Panc1 (cell line): ENCODE data around the gene ANO6. TPM values are rescaled to one million over a fixed set of nuclear protein-coding genes. Genes with fewer than 3 reads are reported as not detected.
A peak's percentile ranks its signal among the peaks of the same experiment; 100 is the strongest.

Experiments used
- ATAC-seq: fragments of 200-7000 bp; cut with Tn5 transposase; 2 replicates; pipeline ENCODE4 v1.9.1; 2020; ENCODE audit warnings: mild to moderate bottlenecking, moderate library complexity
- BruUV-seq: library from RNA; stranded (reverse); fragments of 400-500 nt; replicated peaks from 2 replicates; lab custom pipeline; 2021; lab: Mats Ljungman, UMichigan
- CTCF ChIA-PET: fragments of 300-600 bp; sonication (Branson Sonifier 250); formaldehyde crosslinking; loops from one replicate; lab custom pipeline; 2022; ENCODE audit warnings: antibody characterized with exemption; lab: Charles Lee
- POLR2A ChIA-PET: fragments of 300-600 bp; sonication (Branson Sonifier 250); formaldehyde crosslinking; loops from one replicate; lab custom pipeline; 2022; ENCODE audit warnings: antibody characterized with exemption; lab: Charles Lee
- DNase-seq: peaks from one replicate; pipeline ENCODE4 v3.0.0-alpha.2; 2010; ENCODE audit warnings: low read depth, low spot score
- H3K27ac ChIP-seq: 2 replicates; pipeline ENCODE4 v1.5.1; 2011; ENCODE audit warnings: mild to moderate bottlenecking, low read length, inconsistent platforms
- H3K27me3 ChIP-seq: fragments of 200-500 bp; sonication (Bioruptor generic); 2 replicates; pipeline ENCODE4 v1.6.0; 2014; ENCODE audit warnings: low read length, inconsistent platforms; ENCODE audit not compliant: control insufficient read depth, insufficient read depth
- H3K36me3 ChIP-seq: fragments of 200-500 bp; sonication (Bioruptor generic); 2 replicates; pipeline ENCODE4 v1.5.1; 2014; ENCODE audit warnings: inconsistent platforms, mild to moderate bottlenecking, low read length, moderate library complexity; ENCODE audit not compliant: control insufficient read depth, insufficient read depth
- H3K4me1 ChIP-seq: 2 replicates; pipeline ENCODE4 v1.5.1; 2011; ENCODE audit warnings: inconsistent platforms, mild to moderate bottlenecking, low read length, moderate library complexity; ENCODE audit not compliant: control insufficient read depth, insufficient read depth
- H3K4me3 ChIP-seq, 2 experiments: 2 replicates each; pipeline ENCODE4 v1.5.1; 2011 to 2012; ENCODE audit warnings: low read depth in 2 of 2, low read length in 2 of 2, mild to moderate bottlenecking in 2 of 2, inconsistent platforms in 1 of 2, moderate library complexity in 1 of 2
- H3K9me3 ChIP-seq: fragments of 200-500 bp; sonication (Bioruptor generic); 2 replicates; pipeline ENCODE4 v1.5.1; 2014; ENCODE audit warnings: low read depth, mild to moderate bottlenecking, inconsistent platforms, low read length, moderate library complexity; ENCODE audit not compliant: control insufficient read depth, insufficient read depth
- POLR2AphosphoS5 ChIP-seq: IDR thresholded peaks from 2 replicates; pipeline ENCODE4 v1.6.1; 2012; ENCODE audit warnings: mild to moderate bottlenecking, low read depth, low read length, moderate library complexity
- SIN3A ChIP-seq: IDR thresholded peaks from 2 replicates; pipeline ENCODE4 v1.6.1; 2012; ENCODE audit warnings: low read depth, mild to moderate bottlenecking, low read length, moderate library complexity, borderline replicate concordance; ENCODE audit not compliant: insufficient read depth
- TCF7L2 ChIP-seq: IDR thresholded peaks from 2 replicates; pipeline ENCODE4 v1.6.1; 2011; ENCODE audit warnings: mild to moderate bottlenecking, low read depth, low read length, inconsistent platforms
- in situ Hi-C: cut with HindIII; loops from 2 replicates; pipeline ENCODE4 v1.10.0; 2016; ENCODE audit warnings: low sequenced_read_pairs, low pct_unique_long_range_greater_than_20kb
- intact Hi-C: fragments of 100-400 bp; cut with micrococcal nuclease; formaldehyde crosslinking; loops from one replicate; pipeline ENCODE4 v1.10.0; 2022; ENCODE audit not compliant: unreplicated experiment
- total RNA-seq: library from RNA; stranded (reverse); gene quantifications from one replicate; pipeline ENCODE4 v1.2.1, GENCODE V29; 2021; ENCODE audit not compliant: unreplicated experiment
- TF ChIP-seq, protein P1 (sequence below): fragments of 450-650 bp; IDR thresholded peaks from 2 replicates; pipeline ENCODE4 v1.5.1; 2017; ENCODE audit warnings: mild to moderate bottlenecking
- TF ChIP-seq, protein P2 (sequence below), 2 experiments: IDR thresholded peaks; 2 replicates each; pipeline ENCODE4 v1.6.1; 2011 to 2012; ENCODE audit warnings: low read depth in 2 of 2, control low read depth in 1 of 2, low read length in 1 of 2, mild to moderate bottlenecking in 1 of 2, moderate library complexity in 1 of 2; ENCODE audit not compliant: insufficient read depth in 1 of 2

ANO6 gene
- total RNA-seq, 1 experiment from 2014 or later = 120 TPM

DNA sequence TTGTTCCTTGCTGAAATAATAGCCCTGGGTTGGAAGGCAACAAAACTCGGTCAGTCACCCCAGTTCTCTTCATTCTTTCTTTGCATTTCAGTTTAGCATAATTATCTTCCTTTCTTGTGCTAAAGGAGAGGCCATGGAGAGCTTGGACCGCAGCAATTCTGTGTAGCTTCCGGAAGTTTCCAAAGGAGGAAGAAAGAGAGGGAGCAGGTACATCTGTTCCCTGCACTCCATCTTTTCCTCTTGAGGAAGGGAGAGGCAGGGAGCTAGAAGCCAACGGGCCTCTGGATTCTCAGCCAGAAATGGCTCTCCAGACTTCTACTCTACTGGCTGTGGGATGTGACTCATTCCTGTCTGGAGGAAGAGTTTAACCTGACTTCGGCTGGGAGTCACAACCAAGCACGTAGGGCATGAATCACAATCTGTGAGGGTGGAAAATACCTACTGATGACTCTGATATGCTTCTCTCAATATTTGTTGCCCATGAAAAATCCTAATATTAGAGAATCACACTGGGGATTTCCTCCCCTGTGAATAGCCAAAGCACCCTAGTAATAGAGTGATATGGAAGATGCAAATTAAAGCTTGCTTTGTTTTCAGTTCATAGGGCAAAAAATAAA lies 17.0 kb downstream of the ANO6 start:
- CTCF ChIA-PET = no interaction called here
- Histone ChIP-seq H3K4me3 (peak overlapping the region in 1 of 2 experiments; percentile 37; a peak in 2 of 4 replicates), H3K4me1 (peaks cover 62% of the 10 kb centered on the region), H3K36me3 (no peaks in the 10 kb centered on the region), H3K9me3 (no peaks in the 10 kb centered on the region), H3K27me3 (no peaks in the 10 kb centered on the region), H3K27ac (peak overlapping the region; percentile 99)
- in situ Hi-C loops (no loop called here), intact Hi-C loops (no loop called here)
- POLR2A ChIA-PET = interaction anchor here (1.0 kb wide), 1 partner anchor 18 kb away, joined by 3 read pairs; no protein-coding TSS in a partner anchor
- ATAC-seq (peak; percentile 87), DNase-seq (peak; percentile 86)
- TF ChIP-seq SIN3A (no peak), TCF7L2 (no peak), POLR2AphosphoS5 (peak; percentile 53; the same call in 1 of the 2 replicates)
- TF ChIP-seq, protein P1, sequence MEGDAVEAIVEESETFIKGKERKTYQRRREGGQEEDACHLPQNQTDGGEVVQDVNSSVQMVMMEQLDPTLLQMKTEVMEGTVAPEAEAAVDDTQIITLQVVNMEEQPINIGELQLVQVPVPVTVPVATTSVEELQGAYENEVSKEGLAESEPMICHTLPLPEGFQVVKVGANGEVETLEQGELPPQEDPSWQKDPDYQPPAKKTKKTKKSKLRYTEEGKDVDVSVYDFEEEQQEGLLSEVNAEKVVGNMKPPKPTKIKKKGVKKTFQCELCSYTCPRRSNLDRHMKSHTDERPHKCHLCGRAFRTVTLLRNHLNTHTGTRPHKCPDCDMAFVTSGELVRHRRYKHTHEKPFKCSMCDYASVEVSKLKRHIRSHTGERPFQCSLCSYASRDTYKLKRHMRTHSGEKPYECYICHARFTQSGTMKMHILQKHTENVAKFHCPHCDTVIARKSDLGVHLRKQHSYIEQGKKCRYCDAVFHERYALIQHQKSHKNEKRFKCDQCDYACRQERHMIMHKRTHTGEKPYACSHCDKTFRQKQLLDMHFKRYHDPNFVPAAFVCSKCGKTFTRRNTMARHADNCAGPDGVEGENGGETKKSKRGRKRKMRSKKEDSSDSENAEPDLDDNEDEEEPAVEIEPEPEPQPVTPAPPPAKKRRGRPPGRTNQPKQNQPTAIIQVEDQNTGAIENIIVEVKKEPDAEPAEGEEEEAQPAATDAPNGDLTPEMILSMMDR = no peak
- TF ChIP-seq, protein P2, sequence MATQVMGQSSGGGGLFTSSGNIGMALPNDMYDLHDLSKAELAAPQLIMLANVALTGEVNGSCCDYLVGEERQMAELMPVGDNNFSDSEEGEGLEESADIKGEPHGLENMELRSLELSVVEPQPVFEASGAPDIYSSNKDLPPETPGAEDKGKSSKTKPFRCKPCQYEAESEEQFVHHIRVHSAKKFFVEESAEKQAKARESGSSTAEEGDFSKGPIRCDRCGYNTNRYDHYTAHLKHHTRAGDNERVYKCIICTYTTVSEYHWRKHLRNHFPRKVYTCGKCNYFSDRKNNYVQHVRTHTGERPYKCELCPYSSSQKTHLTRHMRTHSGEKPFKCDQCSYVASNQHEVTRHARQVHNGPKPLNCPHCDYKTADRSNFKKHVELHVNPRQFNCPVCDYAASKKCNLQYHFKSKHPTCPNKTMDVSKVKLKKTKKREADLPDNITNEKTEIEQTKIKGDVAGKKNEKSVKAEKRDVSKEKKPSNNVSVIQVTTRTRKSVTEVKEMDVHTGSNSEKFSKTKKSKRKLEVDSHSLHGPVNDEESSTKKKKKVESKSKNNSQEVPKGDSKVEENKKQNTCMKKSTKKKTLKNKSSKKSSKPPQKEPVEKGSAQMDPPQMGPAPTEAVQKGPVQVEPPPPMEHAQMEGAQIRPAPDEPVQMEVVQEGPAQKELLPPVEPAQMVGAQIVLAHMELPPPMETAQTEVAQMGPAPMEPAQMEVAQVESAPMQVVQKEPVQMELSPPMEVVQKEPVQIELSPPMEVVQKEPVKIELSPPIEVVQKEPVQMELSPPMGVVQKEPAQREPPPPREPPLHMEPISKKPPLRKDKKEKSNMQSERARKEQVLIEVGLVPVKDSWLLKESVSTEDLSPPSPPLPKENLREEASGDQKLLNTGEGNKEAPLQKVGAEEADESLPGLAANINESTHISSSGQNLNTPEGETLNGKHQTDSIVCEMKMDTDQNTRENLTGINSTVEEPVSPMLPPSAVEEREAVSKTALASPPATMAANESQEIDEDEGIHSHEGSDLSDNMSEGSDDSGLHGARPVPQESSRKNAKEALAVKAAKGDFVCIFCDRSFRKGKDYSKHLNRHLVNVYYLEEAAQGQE (IDR thresholded peaks at IDR 0.05; ENCODE audit: insufficient read depth in 1 of 2, low read depth in 2 of 2, low read length in 1 of 2) = no peak
- TSS peak; percentile 3 for BruUV-seq

DNA sequence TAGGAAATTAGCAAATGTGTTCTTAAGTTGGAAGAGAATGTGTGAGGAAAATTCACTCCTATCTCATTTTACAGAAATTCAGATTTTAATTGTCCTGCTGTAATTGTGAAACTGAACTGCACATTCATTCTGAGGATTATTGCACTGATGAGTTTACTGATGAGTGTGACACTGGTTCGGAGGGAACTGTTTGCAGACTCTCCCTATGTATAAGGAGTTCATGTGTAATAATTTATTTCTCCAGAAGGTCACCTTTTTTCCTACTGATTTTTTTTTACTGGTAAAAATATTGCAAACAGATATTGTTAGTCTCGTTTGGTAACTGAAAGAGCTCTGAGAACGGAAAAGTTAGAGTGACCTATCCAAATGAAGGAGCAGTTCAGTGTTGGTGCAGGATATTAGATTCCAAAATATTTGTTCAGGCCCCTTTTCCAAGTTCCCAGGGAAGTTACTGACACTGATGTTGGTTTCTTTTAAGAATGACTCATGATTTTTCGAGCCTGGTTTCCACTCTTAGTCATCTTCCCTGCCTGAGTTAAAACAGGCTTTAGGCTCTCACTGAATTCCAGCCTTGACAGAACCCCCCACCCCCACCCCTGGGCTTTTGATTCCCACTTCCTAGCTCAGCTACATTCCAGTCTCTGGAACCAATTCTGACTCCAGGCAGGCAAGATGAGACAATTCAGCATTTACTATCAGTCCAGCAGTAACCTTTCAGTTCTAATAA lies 18.4 kb downstream of the ANO6 start:
- intact Hi-C loops (no loop called here), in situ Hi-C loops (no loop called here)
- ATAC-seq (peak; percentile 74), DNase-seq (peak; percentile 93)
- Histone ChIP-seq H3K4me3 (peak overlapping the region in 1 of 2 experiments; percentile 30; a peak in 2 of 4 replicates), H3K9me3 (no peaks in the 10 kb centered on the region), H3K27me3 (no peaks in the 10 kb centered on the region), H3K4me1 (peaks cover 57% of the 10 kb centered on the region), H3K36me3 (no peaks in the 10 kb centered on the region), H3K27ac (peak overlapping the region; percentile 99)
- CTCF ChIA-PET = no interaction called here
- BruUV-seq = TSS peak; percentile 4
- TF ChIP-seq, protein P1 = no peak
- TF ChIP-seq, protein P2 (IDR thresholded peaks at IDR 0.05; ENCODE audit: insufficient read depth in 1 of 2, low read depth in 2 of 2, low read length in 1 of 2) = no peak
- no peak for TF ChIP-seq TCF7L2
- 0 out of 2 replicates have a peak, but pooled peaks have one; percentile 39 for TF ChIP-seq SIN3A
- peak; percentile 78 for TF ChIP-seq POLR2AphosphoS5
- POLR2A ChIA-PET = no interaction called here
